NT2/D1 (cell line): ENCODE results near the gene BCAT1.
A peak's percentile ranks its signal among the peaks of the same experiment; 100 is the strongest.

Experiments used
- DNase-seq: peaks from one replicate; pipeline ENCODE4 v3.0.0-alpha.2; 2011; ENCODE audit warnings: low read depth, low spot score
- H3K27me3 ChIP-seq: 2 replicates; pipeline ENCODE4 v1.6.0; 2011; ENCODE audit warnings: mild to moderate bottlenecking; ENCODE audit not compliant: insufficient read length, insufficient read depth
- H3K36me3 ChIP-seq: 2 replicates; pipeline ENCODE4 v1.6.1; 2011; ENCODE audit warnings: mild to moderate bottlenecking, low read length, mixed read lengths; ENCODE audit not compliant: insufficient read depth, insufficient read length
- H3K4me1 ChIP-seq: 2 replicates; pipeline ENCODE4 v1.5.1; 2011; ENCODE audit not compliant: insufficient read depth, insufficient read length
- H3K4me3 ChIP-seq: 2 replicates; pipeline ENCODE4 v1.5.1; 2011; ENCODE audit warnings: low read depth; ENCODE audit not compliant: insufficient read length
- H3K9ac ChIP-seq: 2 replicates; pipeline ENCODE4 v1.6.0; 2011; ENCODE audit warnings: low read depth; ENCODE audit not compliant: insufficient read length
- H3K9me3 ChIP-seq: 2 replicates; pipeline ENCODE4 v1.5.1; 2011; ENCODE audit warnings: mild to moderate bottlenecking, low read length; ENCODE audit not compliant: insufficient read depth
- SUZ12 ChIP-seq: IDR thresholded peaks from 2 replicates; pipeline ENCODE4 v1.6.1; 2011; ENCODE audit not compliant: insufficient read length, insufficient read depth; ENCODE audit errors: extremely low read depth
- YY1 ChIP-seq: IDR thresholded peaks from 2 replicates; pipeline ENCODE4 v1.6.1; 2011; ENCODE audit not compliant: insufficient read length, insufficient read depth
- ZNF274 ChIP-seq: IDR thresholded peaks from 2 replicates; pipeline ENCODE4 v1.6.1; 2011; ENCODE audit warnings: mild to moderate bottlenecking, low read depth, low read length

Gene BCAT1

DNA sequence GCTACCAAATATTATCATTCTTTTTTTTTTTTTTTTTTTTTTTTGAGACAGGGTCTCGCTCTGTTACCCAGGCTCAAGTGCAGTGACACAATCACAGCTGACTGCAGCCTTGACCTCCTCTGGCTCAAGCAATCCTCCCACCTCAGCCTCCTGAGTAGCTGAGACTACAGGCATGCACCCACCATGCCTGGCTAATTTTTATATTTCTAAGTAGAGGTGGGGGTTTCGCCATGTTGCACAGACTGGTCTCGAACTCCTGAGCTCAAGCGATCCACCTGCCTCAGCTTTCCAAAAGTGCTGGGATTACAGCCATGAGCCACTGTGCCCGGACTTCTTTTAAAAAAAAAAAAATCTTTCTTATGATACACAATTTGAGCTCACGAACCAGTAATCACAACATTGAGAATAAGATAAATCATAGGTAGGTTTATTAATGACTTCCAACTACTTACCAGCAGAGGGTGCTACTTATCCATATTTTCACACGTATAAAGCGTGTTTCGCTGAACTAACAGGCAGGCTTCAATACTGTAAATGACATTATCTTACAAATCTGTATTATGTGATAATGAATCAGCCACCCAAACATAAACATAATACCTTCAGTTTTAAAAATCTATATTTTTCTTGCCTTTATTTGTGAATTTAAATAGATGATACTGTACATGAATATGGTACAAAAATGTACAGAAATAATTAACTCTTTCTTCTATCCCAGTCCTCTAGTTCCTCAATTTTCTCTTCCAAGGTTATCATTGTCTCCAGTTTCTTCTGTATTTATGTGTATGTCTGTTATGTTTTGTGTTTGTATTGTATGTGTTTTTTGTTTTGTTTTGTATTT lies 42.5 kb upstream of the BCAT1 start:
- no peak overlapping the region for H3K4me3 ChIP-seq
- H3K36me3 ChIP-seq, result no peaks in the 10 kb centered on the region
- no peaks in the 10 kb centered on the region for H3K9me3 ChIP-seq
- H3K9ac ChIP-seq, result no peak overlapping the region
- no peaks in the 10 kb centered on the region for H3K4me1 ChIP-seq
- TF ChIP-seq SUZ12, result no peak
- TF ChIP-seq ZNF274, result no peak
- TF ChIP-seq YY1, result no peak
- H3K27me3 ChIP-seq, result no peaks in the 10 kb centered on the region
- DNase-seq, result peak; percentile 70

- TF ChIP-seq YY1, result no peak
- no peak for TF ChIP-seq SUZ12
- no peak for TF ChIP-seq ZNF274
- Histone ChIP-seq H3K9me3 (peaks cover 7% of the 10 kb centered on the region; the same call in 1 of the 2 replicates), H3K36me3 (no peaks in the 10 kb centered on the region)
Measured at GRCh38 chr12:24989216-24989615, 40.3 kb upstream of the BCAT1 start.

GRCh38 chr12:24982250-24982649 lies 33.3 kb upstream of the BCAT1 start:
- Histone ChIP-seq H3K9ac (no peak overlapping the region), H3K27me3 (no peaks in the 10 kb centered on the region), H3K4me1 (no peaks in the 10 kb centered on the region), H3K4me3 (no peak overlapping the region), H3K36me3 (no peaks in the 10 kb centered on the region), H3K9me3 (peaks cover 21% of the 10 kb centered on the region; the same call in 1 of the 2 replicates)
- TF ChIP-seq YY1 (no peak), SUZ12 (no peak), ZNF274 (no peak)
- no peak for DNase-seq

More at GRCh38 chr12:24989216-24989615, 40.3 kb upstream of the BCAT1 start:
- Histone ChIP-seq H3K27me3 (no peaks in the 10 kb centered on the region), H3K9ac (no peak overlapping the region), H3K4me3 (no peak overlapping the region), H3K4me1 (no peaks in the 10 kb centered on the region)
- no peak for DNase-seq

DNA sequence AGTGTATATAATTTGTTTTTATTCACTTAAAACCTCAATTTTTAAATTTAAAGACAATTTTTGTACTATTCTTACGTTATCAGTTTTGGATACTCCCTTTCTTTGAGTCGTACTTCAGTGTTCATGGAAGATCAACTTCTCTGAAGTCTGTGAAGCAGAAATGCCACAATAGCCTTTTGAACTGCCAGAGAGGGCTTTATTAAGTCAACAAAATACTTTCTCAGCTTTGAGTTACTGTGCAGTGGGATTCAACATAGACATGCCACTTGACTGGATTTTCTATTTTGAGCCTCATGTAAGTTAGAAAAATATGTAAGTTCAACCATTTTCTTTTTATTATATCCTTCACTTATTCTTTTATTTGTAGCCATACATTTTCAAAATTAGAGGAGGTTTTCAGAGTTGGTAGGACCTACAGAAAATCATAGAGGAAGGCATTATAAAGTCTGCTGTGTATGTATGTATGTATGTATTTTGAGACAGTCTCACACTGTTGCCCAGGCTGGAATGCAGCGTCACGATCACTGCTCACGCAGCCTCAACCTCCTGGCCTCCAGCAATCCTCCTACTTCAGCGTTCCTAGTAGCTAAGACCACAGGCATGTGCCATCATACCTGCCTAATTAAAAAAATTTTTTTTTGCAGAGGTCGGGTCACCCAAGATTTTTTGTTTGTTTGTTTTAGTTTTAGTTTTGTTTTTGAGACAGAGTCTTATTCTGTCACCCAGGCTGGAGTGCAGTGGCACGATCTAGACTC lies 31.3 kb upstream of the BCAT1 start:
- no peak overlapping the region for H3K4me3 ChIP-seq
- no peak overlapping the region for H3K9ac ChIP-seq
- H3K9me3 ChIP-seq, result peaks cover 21% of the 10 kb centered on the region; the same call in 1 of the 2 replicates
- no peak for DNase-seq
- no peaks in the 10 kb centered on the region for H3K36me3 ChIP-seq
- TF ChIP-seq YY1 (no peak), SUZ12 (no peak), ZNF274 (no peak)
- H3K4me1 ChIP-seq, result no peaks in the 10 kb centered on the region
- no peaks in the 10 kb centered on the region for H3K27me3 ChIP-seq

DNA sequence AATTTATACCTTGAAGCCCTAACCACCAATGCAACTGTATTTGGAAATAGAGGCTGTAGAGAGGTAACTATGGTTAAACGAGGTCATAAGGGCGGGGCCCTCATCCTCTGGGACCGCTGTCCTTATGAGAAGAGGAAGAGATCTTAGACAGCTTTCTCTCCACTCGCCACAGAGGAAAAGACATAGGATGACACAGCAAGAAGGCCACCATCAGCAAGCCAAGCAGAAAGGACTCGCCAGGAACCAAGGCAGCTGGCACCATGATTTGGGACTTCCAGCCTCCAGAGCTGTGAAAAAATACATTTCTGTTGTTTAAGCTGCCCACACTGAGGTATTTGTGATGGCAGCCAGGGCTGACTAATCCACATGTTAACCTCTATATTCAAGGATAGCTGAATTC lies 30.4 kb upstream of the BCAT1 start:
- H3K9me3 ChIP-seq, result peaks cover 15% of the 10 kb centered on the region; the same call in 1 of the 2 replicates
- no peak for DNase-seq
- H3K9ac ChIP-seq, result no peak overlapping the region
- no peaks in the 10 kb centered on the region for H3K36me3 ChIP-seq
- H3K27me3 ChIP-seq, result no peaks in the 10 kb centered on the region
- H3K4me3 ChIP-seq, result no peak overlapping the region
- no peak for TF ChIP-seq YY1
- TF ChIP-seq SUZ12, result no peak
- no peak for TF ChIP-seq ZNF274
- no peaks in the 10 kb centered on the region for H3K4me1 ChIP-seq

DNA sequence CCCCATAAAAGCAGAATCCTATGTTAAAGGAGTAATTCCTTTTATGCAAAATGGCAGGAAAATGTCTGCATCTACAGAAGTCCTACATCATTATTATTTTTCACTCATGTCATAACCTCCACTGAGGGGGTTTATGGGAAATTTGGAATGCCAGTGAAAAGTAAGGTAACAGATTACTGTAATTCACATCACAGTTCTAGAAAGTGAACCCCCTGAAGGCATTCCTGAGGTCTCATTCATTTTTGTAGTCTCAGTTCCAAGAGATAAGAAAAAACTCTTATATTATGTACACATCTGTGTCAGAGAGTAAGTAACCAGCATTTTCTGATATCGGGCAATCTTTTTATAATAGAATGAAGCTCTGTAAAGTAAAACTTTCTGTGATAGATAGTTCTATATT lies 28.8 kb upstream of the BCAT1 start:
- no peak for DNase-seq
- no peak overlapping the region for H3K4me3 ChIP-seq
- no peaks in the 10 kb centered on the region for H3K4me1 ChIP-seq
- peaks cover 4% of the 10 kb centered on the region; the same call in 1 of the 2 replicates for H3K9me3 ChIP-seq
- H3K36me3 ChIP-seq, result no peaks in the 10 kb centered on the region
- no peak overlapping the region for H3K9ac ChIP-seq
- H3K27me3 ChIP-seq, result no peaks in the 10 kb centered on the region
- no peak for TF ChIP-seq YY1

DNA sequence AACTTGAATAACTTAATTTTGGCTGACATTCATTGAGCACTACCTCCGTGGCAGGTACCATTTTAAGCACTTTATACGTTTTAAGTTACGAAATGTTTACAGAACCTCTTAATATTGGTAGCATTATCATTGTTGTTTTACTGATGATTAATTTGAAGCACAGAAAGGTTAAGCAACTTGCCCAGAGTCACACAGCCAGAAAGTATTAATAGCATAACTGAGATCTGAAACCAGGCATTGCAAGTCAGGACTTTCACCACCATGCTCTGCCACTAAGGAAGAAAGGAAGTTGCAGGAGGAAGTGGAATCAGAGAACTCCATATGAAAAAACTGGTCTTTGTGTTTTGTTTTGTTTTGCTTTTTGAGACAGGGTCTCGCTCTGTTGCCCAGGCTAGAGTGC lies 28.2 kb upstream of the BCAT1 start:
- Histone ChIP-seq H3K4me1 (no peaks in the 10 kb centered on the region), H3K9me3 (no peaks in the 10 kb centered on the region; the same call in 1 of the 2 replicates), H3K4me3 (no peak overlapping the region), H3K9ac (no peak overlapping the region), H3K27me3 (no peaks in the 10 kb centered on the region), H3K36me3 (no peaks in the 10 kb centered on the region)
- TF ChIP-seq SUZ12, result no peak
- no peak for TF ChIP-seq YY1
- TF ChIP-seq ZNF274, result no peak
- no peak for DNase-seq
